DOHH2 (cell line): Measurements from ENCODE around the gene CSMD2.

Experiments used
- H3F3A ChIP-seq: fragments of 200-600 bp; sonication (generic), shearing (Covaris generic); 2 replicates; pipeline ENCODE4 v1.6.0; 2016; ENCODE audit warnings: antibody characterized with exemption, mild to moderate bottlenecking; ENCODE audit not compliant: control insufficient read depth, insufficient read depth
- H3K27ac ChIP-seq: fragments of 200-600 bp; sonication (generic); 2 replicates; pipeline ENCODE4 v1.5.1; 2014; ENCODE audit warnings: low read depth, mild to moderate bottlenecking, low read length, moderate library complexity
- H3K27me3 ChIP-seq: fragments of 200-600 bp; sonication (generic); 2 replicates; pipeline ENCODE4 v1.6.1; 2014; ENCODE audit warnings: mild to moderate bottlenecking, low read length, mixed read lengths; ENCODE audit not compliant: control insufficient read depth
- H3K36me3 ChIP-seq: fragments of 200-600 bp; sonication (generic); 2 replicates; pipeline ENCODE4 v1.6.1; 2014; ENCODE audit warnings: mild to moderate bottlenecking, low read length, moderate library complexity, mixed read lengths; ENCODE audit not compliant: control insufficient read depth
- H3K4me1 ChIP-seq: fragments of 200-600 bp; sonication (generic); 2 replicates; pipeline ENCODE4 v1.6.1; 2014; ENCODE audit warnings: mild to moderate bottlenecking, low read length, mixed read lengths; ENCODE audit not compliant: control insufficient read depth
- H3K4me2 ChIP-seq: fragments of 200-600 bp; sonication (generic); 2 replicates; pipeline ENCODE4 v1.6.0; 2014; ENCODE audit warnings: mild to moderate bottlenecking, low read length, moderate library complexity
- H3K4me3 ChIP-seq: fragments of 200-600 bp; sonication (generic); 2 replicates; pipeline ENCODE4 v1.5.1; 2014; ENCODE audit warnings: mild to moderate bottlenecking, low read length, mixed read lengths
- H3K79me2 ChIP-seq: fragments of 200-600 bp; sonication (generic); 2 replicates; pipeline ENCODE4 v1.6.1; 2014; ENCODE audit warnings: mild to moderate bottlenecking, low read length, mixed read lengths; ENCODE audit not compliant: control insufficient read depth
- H3K9me2 ChIP-seq: fragments of 200-600 bp; sonication (generic); replicated peaks from 2 replicates; pipeline ENCODE4 v1.6.1; 2014; ENCODE audit warnings: mild to moderate bottlenecking, low read length, mixed read lengths; ENCODE audit not compliant: control insufficient read depth
- H3K9me3 ChIP-seq: fragments of 200-600 bp; sonication (generic); 2 replicates; pipeline ENCODE4 v1.6.1; 2014; ENCODE audit warnings: antibody characterized with exemption, low read length, mixed read lengths; ENCODE audit not compliant: control insufficient read depth, insufficient read depth
- H4K20me1 ChIP-seq: fragments of 200-600 bp; sonication (generic); 2 replicates; pipeline ENCODE4 v1.6.0; 2014; ENCODE audit warnings: low read depth, mild to moderate bottlenecking, antibody characterized with exemption, low read length, moderate library complexity; ENCODE audit not compliant: control insufficient read depth, insufficient read depth
- EZH2phosphoT487 ChIP-seq: fragments of 200-600 bp; sonication (generic); IDR thresholded peaks from 2 replicates; pipeline ENCODE4 v1.6.1; 2017; ENCODE audit warnings: borderline replicate concordance, mild to moderate bottlenecking, antibody characterized with exemption, low read length, moderate library complexity, mixed read lengths
- TF ChIP-seq, protein P1 (sequence below): fragments of 200-600 bp; sonication (generic); IDR thresholded peaks from one replicate; pipeline ENCODE4 v1.5.1; 2014; ENCODE audit warnings: antibody characterized with exemption, mild to moderate bottlenecking, low read depth, low read length; ENCODE audit not compliant: poor library complexity, severe bottlenecking

CSMD2 gene

DNA sequence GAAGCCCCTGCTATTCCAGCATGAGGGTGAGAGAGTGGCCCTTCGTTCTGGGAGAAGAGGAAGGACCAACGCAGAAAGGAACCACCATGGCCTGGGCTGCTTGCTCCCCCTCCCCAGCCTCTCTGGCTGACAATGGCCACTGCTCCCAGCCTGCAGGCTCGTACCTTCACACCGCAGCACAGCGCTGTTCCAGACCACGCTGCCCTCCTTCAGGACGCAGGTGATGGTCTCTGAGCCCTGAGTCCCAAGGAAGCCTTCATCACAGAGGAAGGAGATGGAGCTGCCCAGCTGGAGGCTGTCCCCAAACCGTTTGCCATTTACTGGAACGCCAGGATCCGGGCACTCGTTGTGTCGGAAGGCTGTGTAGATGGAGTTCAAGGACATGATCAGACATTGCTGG is 426.1 kb downstream of the CSMD2 start:
- H3K9me3 ChIP-seq: no peaks in the 10 kb centered on the region
- H3K9me2 ChIP-seq: no peaks in the 10 kb centered on the region
- no peaks in the 10 kb centered on the region for H4K20me1 ChIP-seq
- no peaks in the 10 kb centered on the region for H3F3A ChIP-seq
- no peaks in the 10 kb centered on the region for H3K79me2 ChIP-seq
- no peak overlapping the region for H3K4me2 ChIP-seq
- no peaks in the 10 kb centered on the region for H3K36me3 ChIP-seq
- H3K27ac ChIP-seq: no peak overlapping the region
- TF ChIP-seq, protein P1, sequence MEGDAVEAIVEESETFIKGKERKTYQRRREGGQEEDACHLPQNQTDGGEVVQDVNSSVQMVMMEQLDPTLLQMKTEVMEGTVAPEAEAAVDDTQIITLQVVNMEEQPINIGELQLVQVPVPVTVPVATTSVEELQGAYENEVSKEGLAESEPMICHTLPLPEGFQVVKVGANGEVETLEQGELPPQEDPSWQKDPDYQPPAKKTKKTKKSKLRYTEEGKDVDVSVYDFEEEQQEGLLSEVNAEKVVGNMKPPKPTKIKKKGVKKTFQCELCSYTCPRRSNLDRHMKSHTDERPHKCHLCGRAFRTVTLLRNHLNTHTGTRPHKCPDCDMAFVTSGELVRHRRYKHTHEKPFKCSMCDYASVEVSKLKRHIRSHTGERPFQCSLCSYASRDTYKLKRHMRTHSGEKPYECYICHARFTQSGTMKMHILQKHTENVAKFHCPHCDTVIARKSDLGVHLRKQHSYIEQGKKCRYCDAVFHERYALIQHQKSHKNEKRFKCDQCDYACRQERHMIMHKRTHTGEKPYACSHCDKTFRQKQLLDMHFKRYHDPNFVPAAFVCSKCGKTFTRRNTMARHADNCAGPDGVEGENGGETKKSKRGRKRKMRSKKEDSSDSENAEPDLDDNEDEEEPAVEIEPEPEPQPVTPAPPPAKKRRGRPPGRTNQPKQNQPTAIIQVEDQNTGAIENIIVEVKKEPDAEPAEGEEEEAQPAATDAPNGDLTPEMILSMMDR: no peak
- TF ChIP-seq EZH2phosphoT487: no peak
- H3K4me3 ChIP-seq: no peak overlapping the region
- peaks cover under 1% of the 10 kb centered on the region; the same call in 1 of the 2 replicates for H3K27me3 ChIP-seq
- H3K4me1 ChIP-seq: no peaks in the 10 kb centered on the region

DNA sequence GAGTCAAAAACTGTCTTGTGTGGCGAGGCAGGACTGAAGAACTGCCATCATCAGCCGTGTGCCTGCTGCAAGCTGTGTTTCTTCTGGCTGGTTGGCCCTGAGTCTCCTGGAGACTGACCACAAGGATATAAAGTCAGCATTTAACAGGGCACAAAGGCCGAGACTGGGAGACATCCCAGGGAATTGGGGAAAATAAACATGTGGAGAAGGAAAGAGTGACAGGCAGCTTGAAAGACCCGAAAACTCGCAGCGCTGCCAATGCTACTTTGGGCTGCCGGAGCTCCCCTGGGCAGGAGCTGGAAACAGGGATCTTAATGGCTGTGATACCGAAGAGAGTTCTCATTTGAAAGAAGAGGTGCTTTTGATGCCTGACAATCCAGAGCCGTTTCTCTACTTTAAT is 426.5 kb downstream of the CSMD2 start:
- TF ChIP-seq EZH2phosphoT487: no peak
- TF ChIP-seq, protein P1: no peak
- Histone ChIP-seq H3K4me3 (no peak overlapping the region), H3F3A (no peaks in the 10 kb centered on the region), H4K20me1 (no peaks in the 10 kb centered on the region), H3K4me2 (no peak overlapping the region), H3K9me2 (no peaks in the 10 kb centered on the region), H3K4me1 (no peaks in the 10 kb centered on the region), H3K27me3 (peaks cover 4% of the 10 kb centered on the region; the same call in 1 of the 2 replicates), H3K79me2 (no peaks in the 10 kb centered on the region), H3K9me3 (no peaks in the 10 kb centered on the region), H3K27ac (no peak overlapping the region), H3K36me3 (no peaks in the 10 kb centered on the region)

DNA sequence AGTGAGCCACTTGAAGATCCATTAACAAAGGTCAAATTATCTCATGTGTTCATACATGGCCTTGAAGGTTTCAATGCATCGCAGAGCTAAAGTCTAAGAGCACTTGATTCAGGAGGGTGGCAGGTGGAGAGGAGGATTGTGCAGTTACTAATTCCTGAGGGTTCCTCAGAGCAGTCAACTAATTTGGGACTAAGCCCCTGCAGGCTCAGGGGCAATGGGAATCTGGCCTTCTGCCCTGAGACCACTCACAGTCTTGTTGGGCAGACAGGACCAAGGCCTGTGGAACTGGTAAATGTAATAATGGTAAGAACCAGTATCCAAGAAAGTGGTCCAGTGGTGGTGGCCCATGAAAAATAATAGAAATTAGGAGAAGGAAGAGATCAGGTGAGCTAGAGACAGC is 428.5 kb downstream of the CSMD2 start:
- no peaks in the 10 kb centered on the region for H3F3A ChIP-seq
- no peak overlapping the region for H3K4me3 ChIP-seq
- no peaks in the 10 kb centered on the region for H3K79me2 ChIP-seq
- no peaks in the 10 kb centered on the region for H3K9me3 ChIP-seq
- no peak overlapping the region for H3K4me2 ChIP-seq
- H3K27ac ChIP-seq: no peak overlapping the region
- H3K36me3 ChIP-seq: no peaks in the 10 kb centered on the region
- H4K20me1 ChIP-seq: no peaks in the 10 kb centered on the region
- peaks cover 4% of the 10 kb centered on the region; the same call in 1 of the 2 replicates for H3K27me3 ChIP-seq
- H3K4me1 ChIP-seq: no peaks in the 10 kb centered on the region
- TF ChIP-seq, protein P1: no peak
- no peak for TF ChIP-seq EZH2phosphoT487
- no peaks in the 10 kb centered on the region for H3K9me2 ChIP-seq
